Mesothelial cell of epicardium (in vitro differentiated cells): ENCODE measurements around the gene KCNJ15. TPM values are rescaled to one million over a fixed set of nuclear protein-coding genes. Genes with fewer than 3 reads are reported as not detected.

Experiments used
- DNase-seq, 2 experiments: peaks; one replicate each; pipeline ENCODE4 v3.0.0; 2021; ENCODE audit warnings: low spot score in 2 of 2; ENCODE audit not compliant: unreplicated experiment in 2 of 2
- H3K27ac Mint-ChIP-seq: 2 replicates; pipeline ENCODE4 v1.8.0; 2021; ENCODE audit warnings: mixed read lengths
- H3K27me3 Mint-ChIP-seq: 2 replicates; pipeline ENCODE4 v1.8.0; 2021; ENCODE audit warnings: low read depth, mixed read lengths
- H3K36me3 Mint-ChIP-seq: 2 replicates; pipeline ENCODE4 v1.8.0; 2021; ENCODE audit warnings: mixed read lengths
- H3K4me1 Mint-ChIP-seq: 2 replicates; pipeline ENCODE4 v1.8.0; 2021; ENCODE audit warnings: mixed read lengths
- H3K4me3 Mint-ChIP-seq: 2 replicates; pipeline ENCODE4 v1.8.0; 2021; ENCODE audit warnings: mild to moderate bottlenecking, moderate library complexity, mixed read lengths
- H3K9me3 Mint-ChIP-seq: 2 replicates; pipeline ENCODE4 v1.8.0; 2021; ENCODE audit warnings: mixed read lengths
- total RNA-seq: library from RNA; stranded (reverse); gene quantifications from 3 replicates; pipeline ENCODE4 v1.2.1, GENCODE V29; 2021
- TF ChIP-seq, protein P1 (sequence below): fragments of 200-600 bp; sonication (generic); IDR thresholded peaks from one replicate; pipeline ENCODE4 v1.5.0; 2021; ENCODE audit warnings: antibody characterized with exemption; ENCODE audit not compliant: unreplicated experiment

KCNJ15 gene
- total RNA-seq, 1 donor from 2014 or later: 1.9 TPM

GRCh38 chr21:38327984-38328383, 71.2 kb downstream of the KCNJ15 start:
- no peaks in the 10 kb centered on the region for H3K36me3 Mint-ChIP-seq
- peaks cover 12% of the 10 kb centered on the region for H3K4me1 Mint-ChIP-seq
- no peak overlapping the region for H3K4me3 Mint-ChIP-seq
- H3K9me3 Mint-ChIP-seq: no peaks in the 10 kb centered on the region
- no peaks in the 10 kb centered on the region for H3K27me3 Mint-ChIP-seq
- no peak for DNase-seq
- TF ChIP-seq, protein P1, sequence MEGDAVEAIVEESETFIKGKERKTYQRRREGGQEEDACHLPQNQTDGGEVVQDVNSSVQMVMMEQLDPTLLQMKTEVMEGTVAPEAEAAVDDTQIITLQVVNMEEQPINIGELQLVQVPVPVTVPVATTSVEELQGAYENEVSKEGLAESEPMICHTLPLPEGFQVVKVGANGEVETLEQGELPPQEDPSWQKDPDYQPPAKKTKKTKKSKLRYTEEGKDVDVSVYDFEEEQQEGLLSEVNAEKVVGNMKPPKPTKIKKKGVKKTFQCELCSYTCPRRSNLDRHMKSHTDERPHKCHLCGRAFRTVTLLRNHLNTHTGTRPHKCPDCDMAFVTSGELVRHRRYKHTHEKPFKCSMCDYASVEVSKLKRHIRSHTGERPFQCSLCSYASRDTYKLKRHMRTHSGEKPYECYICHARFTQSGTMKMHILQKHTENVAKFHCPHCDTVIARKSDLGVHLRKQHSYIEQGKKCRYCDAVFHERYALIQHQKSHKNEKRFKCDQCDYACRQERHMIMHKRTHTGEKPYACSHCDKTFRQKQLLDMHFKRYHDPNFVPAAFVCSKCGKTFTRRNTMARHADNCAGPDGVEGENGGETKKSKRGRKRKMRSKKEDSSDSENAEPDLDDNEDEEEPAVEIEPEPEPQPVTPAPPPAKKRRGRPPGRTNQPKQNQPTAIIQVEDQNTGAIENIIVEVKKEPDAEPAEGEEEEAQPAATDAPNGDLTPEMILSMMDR: no peak
- no peak overlapping the region for H3K27ac Mint-ChIP-seq

DNA sequence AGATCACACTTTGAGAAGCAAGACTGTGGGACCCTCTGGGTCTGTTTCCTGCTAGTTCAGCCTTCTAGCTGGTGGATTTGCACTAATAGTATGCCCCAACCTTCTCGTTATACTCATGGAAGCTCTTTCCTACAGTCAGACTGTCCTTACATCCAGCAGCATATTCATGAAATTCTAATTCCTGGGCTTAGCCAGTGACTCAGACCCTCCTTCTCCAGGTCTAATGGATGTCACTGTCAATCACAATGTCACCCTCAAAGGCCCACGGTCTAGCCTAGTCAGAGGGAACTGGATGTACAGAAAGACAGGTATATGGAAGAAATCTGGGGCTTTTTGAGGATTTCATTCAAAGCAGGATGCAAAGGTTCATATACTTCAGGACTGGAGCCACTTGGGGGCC, 72.4 kb downstream of the KCNJ15 start:
- no peak overlapping the region for H3K27ac Mint-ChIP-seq

GRCh38 chr21:38330666-38331065, 73.9 kb downstream of the KCNJ15 start:
- H3K27me3 Mint-ChIP-seq: no peaks in the 10 kb centered on the region
- H3K9me3 Mint-ChIP-seq: no peaks in the 10 kb centered on the region
- no peak overlapping the region for H3K4me3 Mint-ChIP-seq
- TF ChIP-seq, protein P1: no peak
- no peaks in the 10 kb centered on the region for H3K36me3 Mint-ChIP-seq
- H3K27ac Mint-ChIP-seq: no peak overlapping the region
- peaks cover 6% of the 10 kb centered on the region for H3K4me1 Mint-ChIP-seq
- no peak for DNase-seq

More for the DNA sequence above, 72.4 kb downstream of the KCNJ15 start:
- DNase-seq: no peak
- no peak overlapping the region for H3K4me3 Mint-ChIP-seq
- H3K4me1 Mint-ChIP-seq: peaks cover 11% of the 10 kb centered on the region
- H3K36me3 Mint-ChIP-seq: no peaks in the 10 kb centered on the region
- no peaks in the 10 kb centered on the region for H3K27me3 Mint-ChIP-seq
- no peaks in the 10 kb centered on the region for H3K9me3 Mint-ChIP-seq
- TF ChIP-seq, protein P1: no peak

DNA sequence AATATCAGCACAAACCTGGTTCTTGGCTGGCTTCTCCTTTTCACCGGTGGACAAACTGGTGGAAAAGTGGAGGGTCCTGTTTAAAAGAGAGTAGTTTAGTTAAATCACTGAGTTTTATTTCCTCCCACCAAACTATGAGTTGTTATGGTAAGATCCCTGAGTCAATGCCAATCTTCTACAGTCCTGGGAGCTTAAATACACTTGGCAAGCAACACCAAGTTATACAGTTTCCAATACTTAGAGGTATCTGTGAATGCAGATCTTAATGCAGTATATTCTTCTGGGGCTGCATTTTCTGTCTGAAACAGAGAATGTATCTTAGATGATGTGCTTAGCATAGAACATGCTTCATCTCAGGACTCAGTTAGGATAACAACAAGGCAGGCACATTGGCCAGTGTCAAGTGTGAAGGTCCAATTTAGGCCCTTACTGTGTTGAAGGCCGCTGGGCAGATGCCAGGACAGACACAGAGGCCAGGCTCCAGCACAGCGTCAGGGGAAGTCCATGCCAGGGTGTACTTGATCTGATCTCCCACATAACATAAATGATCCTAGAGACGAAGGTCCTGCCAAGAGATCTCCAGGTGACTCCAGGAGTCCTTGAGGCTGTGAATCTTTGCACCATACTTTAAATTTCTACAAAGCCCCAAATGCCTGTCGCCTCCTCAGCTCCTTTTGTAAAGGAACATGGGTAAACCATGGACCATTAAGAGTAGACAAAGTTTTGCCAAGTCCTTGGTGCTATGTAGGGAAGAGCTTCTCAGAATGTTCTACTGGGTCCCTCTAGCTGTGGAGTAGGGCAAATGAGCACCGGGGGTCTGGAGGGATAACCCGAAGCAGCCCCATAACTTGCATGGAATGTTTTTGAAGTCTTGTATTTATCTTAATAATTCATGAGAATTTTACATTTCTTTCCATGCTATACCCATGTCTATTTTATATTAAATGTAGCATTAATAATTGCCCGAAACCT, 76.8 kb downstream of the KCNJ15 start:
- H3K4me3 Mint-ChIP-seq: no peak overlapping the region
- TF ChIP-seq, protein P1: no peak
- H3K9me3 Mint-ChIP-seq: no peaks in the 10 kb centered on the region
- no peak overlapping the region for H3K27ac Mint-ChIP-seq
- no peaks in the 10 kb centered on the region for H3K27me3 Mint-ChIP-seq
- no peaks in the 10 kb centered on the region for H3K4me1 Mint-ChIP-seq
- H3K36me3 Mint-ChIP-seq: no peaks in the 10 kb centered on the region
- no peak for DNase-seq

DNA sequence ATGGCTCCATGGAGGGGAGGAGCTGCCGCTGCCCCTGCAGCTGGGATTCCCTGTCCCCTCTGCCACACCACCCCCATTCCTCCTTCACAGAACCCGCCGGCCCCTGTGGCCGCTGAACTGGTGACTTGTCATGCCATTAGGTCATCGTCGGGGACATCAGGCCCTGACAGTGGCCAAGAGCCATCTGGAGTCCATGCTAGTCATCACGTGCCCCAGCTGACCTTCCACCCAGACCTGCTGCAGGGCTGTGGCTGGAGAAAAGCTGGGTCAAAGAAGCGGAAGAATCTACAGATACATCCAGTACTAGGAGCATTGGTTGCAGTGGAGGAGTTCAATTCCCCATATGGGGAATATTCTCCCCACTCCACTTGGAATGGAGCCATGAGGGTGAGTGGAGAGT, 78.1 kb downstream of the KCNJ15 start:
- H3K27me3 Mint-ChIP-seq: no peaks in the 10 kb centered on the region
- no peaks in the 10 kb centered on the region for H3K4me1 Mint-ChIP-seq
- DNase-seq: no peak
- no peak overlapping the region for H3K4me3 Mint-ChIP-seq
- no peak overlapping the region for H3K27ac Mint-ChIP-seq
- TF ChIP-seq, protein P1: no peak
- no peaks in the 10 kb centered on the region for H3K9me3 Mint-ChIP-seq
- H3K36me3 Mint-ChIP-seq: no peaks in the 10 kb centered on the region
